Measurements from ENCODE around the gene NOD1.
"Not testable (repeated sequence)": the region's sequence is repeated elsewhere in the genome, so short reads cannot be mapped to it uniquely, and the experiment has no call there.

The NOD1 gene

GRCh38 chr7:30478349-30479201 is at the start of gene NOD1:
NOD1 (minus strand) TSS chr7:30478784; CDS start chr7:30456921, 21,863 bp downstream.
- peak; percentile 36 to 68 (median 48) for DNase-seq (ENCODE audit: low read depth in 3 of 3)

- not testable (repeated sequence) for DNase-seq (ENCODE audit: low read depth in 3 of 3)
Measured at GRCh38 chr7:30527297-30527696, 48.7 kb upstream of the NOD1 start.

GRCh38 chr7:30526163-30526562 is 47.6 kb upstream of the NOD1 start:
- DNase-seq (ENCODE audit: low read depth in 3 of 3) = no peak

- DNase-seq (ENCODE audit: low read depth in 3 of 3) = no peak
Measured at GRCh38 chr7:30525429-30525828, 46.8 kb upstream of the NOD1 start.

- no peak for DNase-seq (ENCODE audit: low read depth in 3 of 3)
Measured at GRCh38 chr7:30524545-30524944, 46.0 kb upstream of the NOD1 start.

GRCh38 chr7:30523466-30523865 is 44.9 kb upstream of the NOD1 start:
- no peak for DNase-seq (ENCODE audit: low read depth in 3 of 3)

GRCh38 chr7:30522159-30522558 is 43.6 kb upstream of the NOD1 start:
- no peak for DNase-seq (ENCODE audit: low read depth in 3 of 3)

GRCh38 chr7:30521532-30521931 is 42.9 kb upstream of the NOD1 start:
- no peak for DNase-seq (ENCODE audit: low read depth in 3 of 3)

- no peak for DNase-seq (ENCODE audit: low read depth in 3 of 3)
Measured at GRCh38 chr7:30519122-30519521, 40.5 kb upstream of the NOD1 start.

GRCh38 chr7:30515761-30516160 is 37.2 kb upstream of the NOD1 start:
- no peak for DNase-seq (ENCODE audit: low read depth in 3 of 3)

GRCh38 chr7:30514776-30515175 is 36.2 kb upstream of the NOD1 start:
- DNase-seq (ENCODE audit: low read depth in 3 of 3) = no peak

- no peak for DNase-seq (ENCODE audit: low read depth in 3 of 3)
Measured at GRCh38 chr7:30514177-30514576, 35.6 kb upstream of the NOD1 start.

- DNase-seq (ENCODE audit: low read depth in 3 of 3) = no peak
Measured at GRCh38 chr7:30513762-30514161, 35.2 kb upstream of the NOD1 start.

- DNase-seq (ENCODE audit: low read depth in 3 of 3) = no peak
Measured at GRCh38 chr7:30511973-30512662, 33.5 kb upstream of the NOD1 start.

- no peak for DNase-seq (ENCODE audit: low read depth in 3 of 3)
Measured at GRCh38 chr7:30511494-30511893, 32.9 kb upstream of the NOD1 start.

GRCh38 chr7:30510124-30511075 is 31.8 kb upstream of the NOD1 start:
- DNase-seq (ENCODE audit: low read depth in 3 of 3) = peak in 1 of 3 experiments; percentile 11

- DNase-seq (ENCODE audit: low read depth in 3 of 3) = not testable (repeated sequence)
Measured at GRCh38 chr7:30509171-30509857, 30.7 kb upstream of the NOD1 start.

GRCh38 chr7:30507346-30507900 is 28.8 kb upstream of the NOD1 start:
- not testable (repeated sequence) for DNase-seq (ENCODE audit: low read depth in 3 of 3)

GRCh38 chr7:30505174-30505697 is 26.7 kb upstream of the NOD1 start:
- no peak for DNase-seq (ENCODE audit: low read depth in 3 of 3)

GRCh38 chr7:30504301-30505173 is 26.0 kb upstream of the NOD1 start, which contains the start of gene GGCT:
GGCT (minus strand) TSS chr7:30504829; CDS start chr7:30504709, 120 bp downstream.
- peak; percentile 92 to 97 (median 97) for DNase-seq (ENCODE audit: low read depth in 3 of 3)
